CD4-positive, alpha-beta T cell (primary cell): ENCODE measurements around the gene RAPGEF1. TPM values are rescaled to one million over a fixed set of nuclear protein-coding genes. Genes with fewer than 3 reads are reported as not detected.

ENCODE experiments used
- ATAC-seq: fragments of 200-7000 bp; cut with Tn5 transposase; one replicate; pipeline ENCODE4 v1.10.0; 2022; ENCODE audit warnings: mild to moderate bottlenecking; ENCODE audit not compliant: poor library complexity
- CTCF ChIA-PET: fragments of 350-600 bp; sonication (Branson Sonifier 250); formaldehyde crosslinking; loops from one replicate; lab custom pipeline; 2021; ENCODE audit warnings: antibody characterized with exemption, inconsistent platforms; lab: Charles Lee
- POLR2A ChIA-PET: fragments of 350-600 bp; sonication (Branson Sonifier 250); formaldehyde crosslinking; loops from one replicate; lab custom pipeline; 2021; ENCODE audit warnings: antibody characterized with exemption, inconsistent platforms; lab: Charles Lee
- DNase-seq, 14 experiments: peaks; one replicate each; pipeline ENCODE4 v3.0.0-alpha.2; 2013 to 2020; ENCODE audit warnings: mixed read lengths in 2 of 14
- H3K27ac ChIP-seq, 2 donors: one replicate each; pipeline versions ENCODE4 v1.5.1 to v1.7.0; 2013; ENCODE audit warnings: low read length in 2 of 2, low read depth in 1 of 2, mild to moderate bottlenecking in 1 of 2
- H3K27me3 ChIP-seq, 2 experiments: 1 replicate in 1 of 2; 2 replicates in 1 of 2; pipeline versions ENCODE4 v1.6.1 to v1.7.0; 2013; ENCODE audit warnings: low read length in 2 of 2, control low read depth in 1 of 2, mild to moderate bottlenecking in 1 of 2, moderate library complexity in 1 of 2; ENCODE audit not compliant: insufficient read depth in 2 of 2, control insufficient read depth in 1 of 2
- H3K36me3 ChIP-seq: one replicate; pipeline ENCODE4 v1.6.1; 2013; ENCODE audit warnings: low read length, control low read depth; ENCODE audit not compliant: insufficient read depth
- H3K4me1 ChIP-seq: one replicate; pipeline ENCODE4 v1.6.1; 2013; ENCODE audit warnings: low read length, control low read depth; ENCODE audit not compliant: insufficient read depth
- H3K4me3 ChIP-seq: one replicate; pipeline ENCODE4 v1.5.1; 2013; ENCODE audit warnings: mild to moderate bottlenecking, low read length, moderate library complexity
- H3K9me3 ChIP-seq, 2 experiments: 1 replicate in 1 of 2; 2 replicates in 1 of 2; pipeline versions ENCODE4 v1.6.1 to v1.7.0; 2013; ENCODE audit warnings: low read length in 2 of 2, mild to moderate bottlenecking in 2 of 2, control low read depth in 1 of 2, moderate library complexity in 1 of 2; ENCODE audit not compliant: control insufficient read depth in 1 of 2, insufficient read depth in 1 of 2
- H3K27ac Mint-ChIP-seq: one replicate; pipeline ENCODE4 v1.8.0; 2020; ENCODE audit warnings: mixed read lengths
- H3K27me3 Mint-ChIP-seq: one replicate; pipeline ENCODE4 v1.8.0; 2021; ENCODE audit warnings: mixed read lengths
- H3K36me3 Mint-ChIP-seq: one replicate; pipeline ENCODE4 v1.8.0; 2021; ENCODE audit warnings: low read depth, mixed read lengths
- H3K4me1 Mint-ChIP-seq: one replicate; pipeline ENCODE4 v1.8.0; 2021; ENCODE audit warnings: low read depth, mixed read lengths
- H3K4me3 Mint-ChIP-seq: one replicate; pipeline ENCODE4 v1.8.0; 2020; ENCODE audit warnings: mild to moderate bottlenecking, mixed read lengths
- H3K9me3 Mint-ChIP-seq: one replicate; pipeline ENCODE4 v1.8.0; 2020; ENCODE audit warnings: mixed read lengths
- intact Hi-C, 2 experiments: fragments of 100-400 bp; cut with DNase I in 1 of 2; cut with micrococcal nuclease in 1 of 2; formaldehyde crosslinking; loops; one replicate each; pipeline versions ENCODE4 v1.15.1 to v1.9.0; 2023 to 2025; cut with DNase I, micrococcal nuclease
- total RNA-seq, 174 experiments: library from RNA in 2 of 174; stranded (reverse) in 2 of 174; gene quantifications; one replicate each; pipeline ENCODE4 v1.2.3 and lab custom pipeline; 2021 to 2026
- TF ChIP-seq, protein P1 (sequence below): fragments of 200-600 bp; IDR thresholded peaks from one replicate; pipeline ENCODE4 v1.8.0; 2022; ENCODE audit warnings: antibody characterized with exemption, mild to moderate bottlenecking

Gene RAPGEF1
- total RNA-seq, 2 experiments from 2014 or later: 130 to 134 TPM

DNA sequence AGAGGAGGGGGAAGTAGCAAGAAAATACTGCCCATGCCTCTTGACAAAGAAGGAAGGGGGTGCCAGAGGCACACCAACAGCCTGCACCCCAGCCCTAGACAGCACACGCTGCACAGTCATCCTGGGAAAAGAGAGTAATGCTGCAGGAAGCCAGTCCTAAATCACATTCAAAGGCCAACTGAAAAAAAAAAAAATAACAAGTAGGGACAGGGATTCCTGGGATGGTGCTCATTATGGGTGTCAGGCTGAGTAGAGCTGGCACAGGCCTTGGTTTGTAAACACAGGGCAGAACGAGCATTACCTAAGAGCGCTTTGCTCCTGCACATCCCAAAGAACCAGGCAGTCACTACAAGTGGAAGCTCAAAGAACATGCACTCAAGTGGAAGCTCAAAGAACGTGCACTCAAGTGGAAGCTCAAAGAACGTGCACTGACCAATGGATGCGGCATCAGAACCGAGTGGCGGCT is 7.8 kb downstream of the RAPGEF1 start:
- Mint-ChIP-seq H3K27me3 (no peaks in the 10 kb centered on the region), H3K4me3 (peak overlapping the region; percentile 80), H3K36me3 (peaks cover 11% of the 10 kb centered on the region), H3K27ac (peak overlapping the region; percentile 86), H3K9me3 (no peaks in the 10 kb centered on the region), H3K4me1 (peaks cover 91% of the 10 kb centered on the region)
- Histone ChIP-seq H3K36me3 (no peaks in the 10 kb centered on the region), H3K9me3 (no peaks in the 10 kb centered on the region), H3K4me1 (peaks cover 99% of the 10 kb centered on the region), H3K4me3 (peak overlapping the region; percentile 31), H3K27ac (peak overlapping the region; percentile 64 to 86), H3K27me3 (no peaks in the 10 kb centered on the region)
- POLR2A ChIA-PET: interaction anchor here (0.6 to 2.9 kb wide), 25 partner anchors 10 to 623 kb away, joined by 3 to 32 read pairs (median 5); partner anchors contain the start of gene SETX
- TF ChIP-seq, protein P1, sequence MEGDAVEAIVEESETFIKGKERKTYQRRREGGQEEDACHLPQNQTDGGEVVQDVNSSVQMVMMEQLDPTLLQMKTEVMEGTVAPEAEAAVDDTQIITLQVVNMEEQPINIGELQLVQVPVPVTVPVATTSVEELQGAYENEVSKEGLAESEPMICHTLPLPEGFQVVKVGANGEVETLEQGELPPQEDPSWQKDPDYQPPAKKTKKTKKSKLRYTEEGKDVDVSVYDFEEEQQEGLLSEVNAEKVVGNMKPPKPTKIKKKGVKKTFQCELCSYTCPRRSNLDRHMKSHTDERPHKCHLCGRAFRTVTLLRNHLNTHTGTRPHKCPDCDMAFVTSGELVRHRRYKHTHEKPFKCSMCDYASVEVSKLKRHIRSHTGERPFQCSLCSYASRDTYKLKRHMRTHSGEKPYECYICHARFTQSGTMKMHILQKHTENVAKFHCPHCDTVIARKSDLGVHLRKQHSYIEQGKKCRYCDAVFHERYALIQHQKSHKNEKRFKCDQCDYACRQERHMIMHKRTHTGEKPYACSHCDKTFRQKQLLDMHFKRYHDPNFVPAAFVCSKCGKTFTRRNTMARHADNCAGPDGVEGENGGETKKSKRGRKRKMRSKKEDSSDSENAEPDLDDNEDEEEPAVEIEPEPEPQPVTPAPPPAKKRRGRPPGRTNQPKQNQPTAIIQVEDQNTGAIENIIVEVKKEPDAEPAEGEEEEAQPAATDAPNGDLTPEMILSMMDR: no peak
- DNase-seq: peak in 2 of 14 experiments; percentile 20 to 25
- intact Hi-C loops: loop anchor here in 1 of 2 experiments (2.0 kb wide), 2 partner anchors 63 to 75 kb away; no protein-coding TSS in a partner anchor
- no peak for ATAC-seq
- CTCF ChIA-PET: interaction anchor here (1.2 to 2.9 kb wide), 6 partner anchors 22 to 141 kb away, joined by 3 to 12 read pairs (median 4); no protein-coding TSS in a partner anchor

DNA sequence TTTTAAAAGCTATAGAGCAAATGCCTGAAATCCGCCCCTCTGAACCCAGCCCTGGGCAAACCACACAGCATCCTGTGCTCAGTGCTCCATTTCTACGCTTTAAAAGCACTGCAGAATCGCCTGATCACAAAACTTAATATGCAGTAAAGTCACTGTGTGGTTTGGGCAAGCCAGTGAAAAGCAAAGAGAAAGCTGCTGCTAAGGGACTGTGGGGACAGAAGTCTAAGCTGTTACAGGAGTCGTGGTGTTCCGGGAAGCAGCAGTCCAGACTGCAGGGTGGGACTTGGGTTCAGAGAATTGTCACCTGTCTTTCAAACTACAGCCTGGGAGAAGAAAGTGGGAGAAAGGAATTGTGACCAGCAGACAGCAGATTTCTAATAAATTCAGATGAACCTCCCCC is 8.2 kb downstream of the RAPGEF1 start:
- H3K4me1 ChIP-seq: peaks cover 99% of the 10 kb centered on the region
- no peaks in the 10 kb centered on the region for H3K27me3 ChIP-seq
- no peaks in the 10 kb centered on the region for H3K36me3 ChIP-seq
- intact Hi-C loops: loop anchor here in 1 of 2 experiments (2.0 kb wide), 2 partner anchors 63 to 75 kb away; no protein-coding TSS in a partner anchor
- POLR2A ChIA-PET: interaction anchor here (0.6 to 2.9 kb wide), 17 partner anchors 12 to 623 kb away, joined by 3 to 32 read pairs (median 6); partner anchors contain the start of gene SETX
- H3K36me3 Mint-ChIP-seq: peaks cover 11% of the 10 kb centered on the region
- CTCF ChIA-PET: interaction anchor here (1.2 to 2.9 kb wide), 5 partner anchors 23 to 140 kb away, joined by 3 to 12 read pairs (median 4); no protein-coding TSS in a partner anchor
- DNase-seq: peak in 6 of 14 experiments; percentile 18 to 82 (median 58)
- peak overlapping the region; percentile 64 to 86 for H3K27ac ChIP-seq
- H3K9me3 Mint-ChIP-seq: no peaks in the 10 kb centered on the region
- ATAC-seq: no peak
- H3K9me3 ChIP-seq: no peaks in the 10 kb centered on the region
- H3K27me3 Mint-ChIP-seq: no peaks in the 10 kb centered on the region
- H3K27ac Mint-ChIP-seq: peak overlapping the region; percentile 86
- TF ChIP-seq, protein P1: no peak
- peak overlapping the region; percentile 31 for H3K4me3 ChIP-seq
- H3K4me3 Mint-ChIP-seq: peak overlapping the region; percentile 80
- H3K4me1 Mint-ChIP-seq: peaks cover 91% of the 10 kb centered on the region

DNA sequence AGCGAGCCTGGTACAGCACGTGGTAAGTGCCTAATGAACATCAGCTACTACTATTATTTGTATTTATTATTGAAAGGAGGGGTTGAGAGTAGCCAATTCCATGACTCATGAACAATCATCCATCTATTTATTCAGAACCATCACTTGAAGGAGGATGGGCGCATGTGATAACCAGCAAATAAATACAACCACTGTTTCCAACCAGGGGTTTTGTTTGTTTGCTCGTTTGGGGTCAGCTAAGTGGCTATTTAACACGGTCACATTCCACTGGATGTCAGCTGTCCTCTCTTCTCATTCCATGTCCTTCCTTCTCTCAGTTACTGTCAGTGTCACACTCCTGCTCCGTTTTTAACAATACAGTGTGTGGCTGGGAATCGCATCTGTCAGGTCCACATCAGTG is 8.6 kb downstream of the RAPGEF1 start:
- H3K36me3 ChIP-seq: no peaks in the 10 kb centered on the region
- intact Hi-C loops: no loop called here
- H3K4me3 ChIP-seq: peak overlapping the region; percentile 31
- Mint-ChIP-seq H3K36me3 (peaks cover 11% of the 10 kb centered on the region), H3K9me3 (no peaks in the 10 kb centered on the region), H3K4me3 (peak overlapping the region; percentile 80), H3K4me1 (peaks cover 91% of the 10 kb centered on the region), H3K27me3 (no peaks in the 10 kb centered on the region), H3K27ac (peak overlapping the region; percentile 86)
- DNase-seq (peak in 1 of 14 experiments; percentile 23), ATAC-seq (no peak)
- H3K4me1 ChIP-seq: peaks cover 99% of the 10 kb centered on the region
- POLR2A ChIA-PET: interaction anchor here (0.6 to 2.9 kb wide), 12 partner anchors 13 to 624 kb away, joined by 3 to 32 read pairs (median 5); partner anchors contain the start of gene SETX
- H3K9me3 ChIP-seq: no peaks in the 10 kb centered on the region
- peak overlapping the region; percentile 64 to 86 for H3K27ac ChIP-seq
- TF ChIP-seq, protein P1: no peak
- CTCF ChIA-PET: interaction anchor here (1.1 to 1.7 kb wide), 4 partner anchors 24 to 69 kb away, joined by 3 to 6 read pairs (median 3); no protein-coding TSS in a partner anchor
- no peaks in the 10 kb centered on the region for H3K27me3 ChIP-seq
